Urothelium cell line (cell line): ENCODE measurements around the gene PPP1R14D.

Experiments used
- DNase-seq: peaks from one replicate; pipeline ENCODE4 v3.0.0; 2011; ENCODE audit warnings: low spot score, mixed read lengths
- FAIRE-seq: peaks from 2 replicates; lab custom pipeline; 2011; peaks lifted over from hg19 to GRCh38; lab: Jason Lieb, UNC

PPP1R14D gene

DNA sequence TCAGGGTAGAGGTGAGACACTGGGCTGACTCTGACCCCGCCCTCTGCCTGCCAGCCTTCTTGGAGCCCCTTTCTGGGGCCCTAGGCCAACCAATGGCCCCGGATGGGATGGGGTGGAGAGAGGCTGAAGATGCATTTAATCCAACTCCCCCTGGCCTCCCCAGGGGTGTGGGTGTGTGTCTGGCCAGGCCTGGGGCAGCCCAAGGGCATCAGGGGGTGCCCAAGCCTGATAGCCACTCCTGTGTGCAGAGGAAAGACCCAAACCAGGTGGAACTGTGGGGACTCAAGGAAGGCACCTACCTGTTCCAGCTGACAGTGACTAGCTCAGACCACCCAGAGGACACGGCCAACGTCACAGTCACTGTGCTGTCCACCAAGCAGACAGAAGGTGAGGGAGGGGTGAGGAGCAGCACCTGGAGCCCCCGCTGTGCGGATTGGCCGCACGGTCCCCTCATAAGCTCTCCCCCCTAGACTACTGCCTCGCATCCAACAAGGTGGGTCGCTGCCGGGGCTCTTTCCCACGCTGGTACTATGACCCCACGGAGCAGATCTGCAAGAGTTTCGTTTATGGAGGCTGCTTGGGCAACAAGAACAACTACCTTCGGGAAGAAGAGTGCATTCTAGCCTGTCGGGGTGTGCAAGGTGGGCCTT, 24.9 kb upstream of the PPP1R14D start:
- DNase-seq (no peak), FAIRE-seq (no peak)

DNA sequence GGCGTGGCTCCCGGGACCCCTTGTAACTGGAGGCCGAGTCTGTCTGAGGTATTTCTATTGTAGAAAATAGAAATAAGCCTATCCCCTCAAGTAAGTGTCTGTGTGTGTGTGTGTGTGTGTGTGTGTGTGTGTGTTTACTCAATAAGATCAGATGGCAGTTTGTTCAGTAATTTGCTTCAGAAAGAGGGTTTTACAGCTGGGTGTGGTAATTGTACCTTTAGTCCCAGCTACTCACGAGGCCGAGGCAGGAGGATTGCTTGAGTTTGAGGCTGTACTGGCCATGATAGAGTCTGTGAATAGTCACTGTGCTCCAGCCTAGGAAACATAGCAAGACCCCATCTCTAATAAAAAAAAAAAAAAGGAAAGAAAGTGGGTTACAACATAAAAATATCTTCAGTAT, 24.0 kb upstream of the PPP1R14D start:
- no peak for FAIRE-seq
- DNase-seq, result no peak

DNA sequence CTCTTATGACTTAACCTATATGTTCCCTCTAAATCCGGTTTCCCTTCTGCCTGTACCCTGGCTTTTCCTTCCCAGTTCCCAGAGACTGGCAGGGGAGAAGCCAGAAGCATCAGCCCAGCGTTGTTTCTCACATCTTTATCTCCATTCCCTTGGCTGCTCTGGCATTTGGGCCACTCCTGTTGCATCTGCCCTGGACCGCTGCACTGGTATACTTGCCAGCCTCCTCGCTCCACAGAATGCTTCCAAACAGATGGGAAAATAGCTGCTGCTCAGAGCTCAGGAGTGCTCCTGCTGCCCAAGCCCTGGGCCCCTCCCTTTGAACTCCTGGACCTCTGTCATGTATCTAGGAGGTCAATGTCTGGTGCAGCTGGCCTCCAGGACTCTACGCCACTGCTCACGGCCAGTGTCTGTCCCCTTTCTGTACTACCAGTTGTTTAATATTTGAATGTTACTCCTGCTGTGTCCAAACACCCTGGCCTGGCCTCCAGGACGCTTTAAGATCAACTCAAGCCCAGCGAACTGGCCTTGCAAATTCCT, 22.1 kb upstream of the PPP1R14D start:
- DNase-seq, result no peak
- FAIRE-seq, result no peak

DNA sequence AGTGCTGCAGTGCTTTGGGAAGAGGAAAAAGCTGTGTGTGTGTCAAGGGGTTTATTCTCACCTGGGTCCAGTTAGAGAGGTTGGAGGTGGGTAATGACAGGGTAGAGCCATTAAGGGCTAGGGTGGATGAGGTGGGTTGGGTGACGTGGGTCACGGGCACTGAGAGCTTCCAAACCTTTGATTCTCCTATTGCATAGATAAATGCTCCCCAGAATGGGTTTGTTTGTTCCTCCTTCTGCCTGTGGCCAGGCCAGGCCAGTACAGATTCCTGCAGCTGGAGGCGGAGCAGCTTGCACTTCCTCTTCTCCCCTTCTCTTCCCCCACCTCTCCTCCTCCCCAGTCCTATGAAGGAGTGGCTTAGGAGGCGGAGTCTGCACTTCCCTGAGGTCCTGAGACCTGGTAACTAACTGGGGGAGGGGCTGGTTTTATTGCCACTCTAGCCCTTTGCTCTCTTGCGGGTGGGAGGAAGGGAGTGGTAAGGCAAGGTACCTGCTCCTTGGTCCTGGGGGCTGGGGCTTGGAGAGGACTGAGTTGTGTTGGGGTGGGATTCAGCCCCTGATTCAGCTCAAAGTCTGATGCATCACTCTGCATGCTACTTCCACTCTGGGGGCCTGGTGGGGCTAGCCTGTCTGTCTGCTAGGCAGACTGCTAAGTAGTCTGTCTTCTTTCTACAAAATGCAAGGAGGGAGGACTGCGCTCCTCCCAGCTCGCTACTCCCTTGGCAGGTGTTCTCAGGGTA, 18.9 kb upstream of the PPP1R14D start:
- FAIRE-seq (no peak), DNase-seq (peak; percentile 77)

DNA sequence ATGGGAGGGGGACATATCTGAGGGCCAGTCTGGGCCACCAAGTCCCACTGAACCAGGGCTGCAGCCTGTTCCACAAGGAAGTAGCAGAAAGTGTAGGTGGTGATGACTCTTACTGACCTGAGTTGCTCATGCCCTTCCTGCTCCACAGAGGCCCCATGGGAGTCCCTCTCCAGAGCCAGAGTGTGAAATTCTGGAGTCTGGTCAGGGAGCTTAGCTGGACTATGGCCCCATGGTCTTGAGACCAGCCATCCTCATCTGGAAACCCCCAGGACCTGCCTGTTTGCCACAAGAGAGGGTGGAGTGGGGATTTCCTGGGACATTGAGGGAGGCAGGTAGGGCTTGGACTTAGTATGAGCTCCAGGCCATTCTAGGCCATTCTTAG, 18.3 kb upstream of the PPP1R14D start:
- FAIRE-seq, result no peak
- DNase-seq, result no peak

DNA sequence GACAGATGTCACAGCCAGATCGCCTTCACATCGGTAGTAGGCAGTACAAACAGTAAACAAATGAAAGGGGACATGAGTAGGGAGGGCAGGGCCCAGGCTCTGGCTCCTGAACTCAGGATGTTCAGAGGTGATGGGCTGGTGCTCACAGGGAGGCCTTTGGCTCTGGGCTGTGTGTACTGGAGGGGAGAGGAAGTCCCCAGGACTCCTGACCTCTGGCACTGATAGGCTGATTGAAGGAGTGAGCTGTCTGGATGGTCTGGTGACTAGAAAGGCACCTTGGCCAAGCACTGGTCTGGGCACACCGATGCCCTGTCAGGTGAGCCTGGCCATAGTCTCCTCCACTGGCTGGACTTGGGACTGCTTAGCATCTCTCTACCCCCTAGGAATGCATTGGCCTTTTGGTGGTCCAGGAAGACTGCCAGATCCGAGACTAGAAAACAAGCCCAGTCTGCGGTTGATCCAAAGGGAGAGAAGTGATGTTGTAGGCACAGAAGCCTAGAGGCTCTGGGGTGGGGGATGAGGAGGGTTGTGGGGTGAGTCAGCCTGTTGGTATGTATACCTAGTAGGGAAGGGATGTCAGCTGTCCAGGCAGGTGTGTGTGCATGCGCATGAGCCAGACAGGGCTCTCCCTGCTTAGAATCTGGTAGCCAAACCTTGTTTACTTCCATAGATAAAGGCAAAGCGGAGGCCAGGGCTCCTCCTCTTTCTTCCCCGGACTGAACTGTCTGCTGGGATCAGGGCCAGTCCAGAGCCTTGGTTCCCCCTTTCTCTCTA, 17.2 kb upstream of the PPP1R14D start:
- peak; percentile 90 for DNase-seq

DNA sequence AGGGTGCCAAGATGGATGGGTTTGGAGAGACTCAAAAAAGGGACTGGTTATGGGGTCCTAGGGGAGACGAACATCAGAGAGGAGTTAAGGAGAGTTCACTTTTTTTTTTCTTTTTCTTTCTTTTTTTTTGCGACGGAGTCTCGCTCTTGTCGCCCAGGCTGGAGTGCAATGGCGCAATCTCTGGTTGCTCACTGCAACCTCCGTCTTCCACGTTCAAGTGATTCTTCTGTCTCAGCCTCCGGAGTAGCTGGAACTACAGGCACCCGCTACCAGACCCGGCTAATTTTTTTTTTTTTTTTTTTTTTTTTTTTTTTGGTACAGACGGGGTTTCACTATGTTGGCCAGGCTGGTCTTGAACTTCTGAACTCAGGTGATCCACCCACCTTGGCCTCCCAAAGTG, 16.5 kb upstream of the PPP1R14D start:
- no peak for DNase-seq
- FAIRE-seq, result no peak

More for the DNA sequence above, 17.2 kb upstream of the PPP1R14D start:
- FAIRE-seq, result no peak

DNA sequence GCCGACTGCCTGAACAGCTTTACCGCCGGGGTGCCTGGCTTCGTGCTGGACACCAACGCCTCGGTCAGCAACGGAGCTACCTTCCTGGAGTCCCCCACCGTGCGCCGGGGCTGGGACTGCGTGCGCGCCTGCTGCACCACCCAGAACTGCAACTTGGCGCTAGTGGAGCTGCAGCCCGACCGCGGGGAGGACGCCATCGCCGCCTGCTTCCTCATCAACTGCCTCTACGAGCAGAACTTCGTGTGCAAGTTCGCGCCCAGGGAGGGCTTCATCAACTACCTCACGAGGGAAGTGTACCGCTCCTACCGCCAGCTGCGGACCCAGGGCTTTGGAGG, 16.2 kb upstream of the PPP1R14D start:
- DNase-seq, result no peak
- no peak for FAIRE-seq

DNA sequence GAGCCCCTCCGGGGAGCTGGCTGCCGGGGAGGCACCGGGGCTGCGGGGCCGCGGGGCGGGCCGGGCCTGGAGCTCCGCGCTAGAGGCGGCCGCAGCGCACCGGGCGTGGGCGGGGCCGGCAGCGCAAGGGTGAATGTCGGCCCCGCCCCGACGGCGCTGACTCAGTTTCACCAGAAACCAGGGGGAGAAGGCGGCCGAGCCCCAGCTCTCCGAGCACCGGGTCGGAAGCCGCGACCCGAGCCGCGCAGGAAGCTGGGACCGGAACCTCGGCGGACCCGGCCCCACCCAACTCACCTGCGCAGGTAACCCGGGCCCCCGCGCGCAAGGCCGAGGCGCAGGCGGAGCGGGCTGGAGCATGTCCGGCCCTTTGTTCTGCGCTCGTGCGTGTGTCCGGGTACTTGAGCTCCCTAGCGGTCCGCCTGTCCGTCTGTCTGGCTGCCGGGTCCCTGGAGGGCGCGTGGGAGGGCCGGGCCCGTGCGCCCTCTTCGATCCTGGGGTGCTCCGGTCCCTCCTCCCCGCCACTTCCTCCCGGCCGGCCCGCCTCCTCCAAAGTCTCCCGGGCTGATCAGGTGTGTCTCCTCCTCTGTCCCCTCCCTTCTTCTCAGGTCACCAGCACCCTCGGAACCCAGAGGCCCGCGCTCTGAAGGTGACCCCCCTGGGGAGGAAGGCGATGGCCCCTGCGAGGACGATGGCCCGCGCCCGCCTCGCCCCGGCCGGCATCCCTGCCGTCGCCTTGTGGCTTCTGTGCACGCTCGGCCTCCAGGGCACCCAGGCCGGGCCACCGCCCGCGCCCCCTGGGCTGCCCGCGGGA, 15.6 kb upstream of the PPP1R14D start, which contains the start of gene SPINT1:
TSS of gene SPINT1 (plus strand) at position 164 of the 811 bp plus-strand sequence. CDS start at position 671, 507 bp downstream.
- DNase-seq (no peak), FAIRE-seq (no peak)

DNA sequence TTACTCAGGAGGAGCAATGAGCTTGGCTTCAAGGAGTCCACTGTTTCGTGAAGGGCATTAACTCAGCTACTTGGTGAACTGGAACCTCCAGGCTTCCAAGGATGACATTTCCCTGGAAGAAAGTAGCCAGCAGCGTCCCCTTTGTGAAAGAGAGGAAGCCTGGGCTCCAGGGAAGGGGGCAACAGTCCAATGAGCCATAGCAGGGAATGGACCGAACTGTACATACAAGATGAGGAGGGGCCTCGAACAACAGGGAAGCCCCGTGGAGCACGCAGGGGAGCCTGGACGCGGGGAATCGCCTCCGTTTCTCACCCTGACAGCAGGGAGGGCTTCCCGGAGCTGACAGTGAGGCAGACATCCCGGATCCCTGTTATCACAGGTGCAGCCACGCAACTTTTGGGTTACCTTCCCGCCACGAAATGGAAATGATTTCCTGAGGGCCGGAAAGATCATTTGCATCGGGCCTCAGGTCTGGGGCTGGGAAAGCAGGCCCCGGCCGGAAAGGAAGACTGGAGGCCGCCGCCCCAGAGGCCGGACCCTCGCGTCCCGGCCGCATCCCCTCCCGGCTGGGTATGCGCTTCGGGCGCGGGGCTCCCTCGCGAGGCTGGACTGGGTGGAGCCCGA, 14.9 kb upstream of the PPP1R14D start:
- DNase-seq (no peak), FAIRE-seq (no peak)

DNA sequence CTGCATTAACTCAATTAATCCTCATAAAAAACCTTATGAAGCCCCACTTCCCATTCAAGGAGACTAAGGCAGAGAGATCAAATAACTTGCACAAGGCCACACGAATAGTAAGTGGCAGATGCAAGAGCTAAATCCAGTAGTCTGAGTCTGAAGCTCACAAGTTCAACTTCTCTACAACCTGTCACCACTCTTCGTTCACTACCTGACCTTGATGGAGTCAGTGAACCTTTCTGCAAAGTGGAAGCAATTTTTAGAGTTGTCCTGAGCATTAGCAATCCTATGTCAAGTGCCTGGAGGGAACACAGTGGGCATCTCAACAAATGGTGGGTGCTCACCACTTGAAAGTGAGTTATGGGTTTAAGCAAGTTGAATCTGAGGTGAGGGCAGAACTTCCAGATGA, 13.2 kb upstream of the PPP1R14D start:
- DNase-seq, result no peak
- no peak for FAIRE-seq

DNA sequence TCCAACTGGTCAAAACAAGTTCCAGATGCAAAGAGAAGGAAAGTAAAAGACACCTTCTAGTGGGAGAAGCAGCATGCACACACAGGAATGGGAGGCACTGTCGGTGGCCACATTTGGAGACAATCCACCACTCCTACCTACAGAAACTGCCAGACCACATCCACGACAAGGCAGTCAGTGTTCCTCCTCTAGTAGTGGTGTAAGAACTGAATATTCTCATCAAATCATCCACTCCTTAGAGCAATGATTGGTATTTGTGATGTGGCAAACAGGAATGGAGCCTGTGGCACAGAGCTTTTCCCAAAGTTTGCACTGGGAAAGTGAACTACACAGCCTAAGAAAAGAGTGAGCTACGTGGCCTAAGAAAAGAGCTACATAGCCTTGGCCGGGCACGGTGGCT, 10.2 kb upstream of the PPP1R14D start:
- no peak for DNase-seq
- no peak for FAIRE-seq

DNA sequence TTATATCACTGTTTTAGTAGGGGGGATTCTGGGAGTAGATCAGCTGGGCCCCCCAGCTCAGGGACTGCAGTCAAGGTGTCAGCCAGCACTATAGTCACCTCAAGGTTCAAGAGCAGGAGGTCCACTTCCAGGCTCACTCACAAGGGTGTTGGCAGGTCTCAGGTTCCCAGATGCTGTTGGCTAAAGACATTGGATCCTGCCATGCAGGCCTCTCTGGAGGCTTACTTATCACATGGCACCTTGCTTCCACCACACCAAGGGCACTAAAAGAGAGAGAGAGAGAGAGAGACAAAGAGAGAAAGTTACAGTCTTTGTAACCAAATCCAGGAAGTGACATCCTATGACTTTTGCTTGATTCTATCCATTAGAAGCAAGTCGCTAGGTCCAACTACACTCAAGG, 7.5 kb upstream of the PPP1R14D start:
- DNase-seq, result no peak
- FAIRE-seq, result no peak

DNA sequence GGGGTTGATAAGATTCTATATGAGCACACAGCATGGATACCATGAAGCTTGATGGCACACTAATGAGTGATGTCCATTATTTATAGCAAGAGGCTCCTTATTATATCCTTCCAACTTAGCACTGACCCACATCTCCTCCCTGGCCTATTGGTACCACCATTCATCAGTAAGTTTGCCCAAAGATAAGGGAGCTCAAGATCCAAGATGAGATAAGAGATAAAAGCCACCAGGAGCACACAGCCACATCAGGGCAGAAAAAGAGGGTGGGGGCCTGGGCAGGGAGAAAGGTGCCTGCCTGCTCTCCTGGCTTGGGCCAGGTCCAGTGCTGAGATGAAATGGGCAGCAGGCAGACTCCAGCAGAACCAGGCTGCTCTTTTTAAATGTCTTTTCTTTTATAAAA, 4.4 kb upstream of the PPP1R14D start:
- FAIRE-seq, result no peak
- DNase-seq, result no peak

DNA sequence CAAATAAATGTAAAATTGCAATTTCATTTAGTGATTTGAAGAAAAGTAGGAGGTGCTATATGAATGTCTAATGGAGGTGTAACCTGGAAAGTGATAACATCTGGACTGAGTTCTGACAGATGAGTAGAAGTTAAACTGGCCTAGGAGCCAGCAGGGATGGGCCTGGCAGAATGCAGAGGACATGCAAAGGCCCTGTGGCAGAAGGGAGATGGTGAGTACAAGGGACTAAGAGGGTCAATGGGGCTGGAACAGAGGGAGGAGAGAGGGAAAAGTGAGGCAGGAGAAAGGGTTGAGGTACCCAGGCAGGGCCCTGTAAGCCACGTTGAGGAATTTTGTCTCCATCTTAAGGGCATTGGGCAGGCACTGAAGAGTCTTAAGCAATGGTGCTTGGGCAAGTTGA, 3.4 kb upstream of the PPP1R14D start:
- FAIRE-seq, result no peak
- DNase-seq, result no peak

DNA sequence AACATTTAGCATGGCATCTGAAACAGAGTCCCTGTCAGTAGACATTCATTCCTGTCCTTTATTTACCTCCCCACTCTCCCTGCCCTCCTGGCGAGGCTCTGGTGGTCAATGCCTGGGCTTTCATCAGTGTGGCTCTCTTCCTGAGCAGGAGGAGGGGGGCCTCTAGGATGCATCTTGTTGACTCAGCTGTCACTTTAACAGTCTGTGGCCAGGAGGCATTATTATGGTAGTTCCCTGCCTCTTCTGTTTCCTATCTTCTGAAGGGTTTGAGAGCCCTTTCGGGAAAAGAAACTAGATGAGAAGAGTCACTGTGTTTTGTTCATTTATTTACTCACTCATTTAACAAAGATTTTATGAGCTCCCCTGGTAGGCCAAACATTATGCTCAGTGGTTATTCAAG, 2.4 kb upstream of the PPP1R14D start:
- no peak for FAIRE-seq
- DNase-seq, result no peak

DNA sequence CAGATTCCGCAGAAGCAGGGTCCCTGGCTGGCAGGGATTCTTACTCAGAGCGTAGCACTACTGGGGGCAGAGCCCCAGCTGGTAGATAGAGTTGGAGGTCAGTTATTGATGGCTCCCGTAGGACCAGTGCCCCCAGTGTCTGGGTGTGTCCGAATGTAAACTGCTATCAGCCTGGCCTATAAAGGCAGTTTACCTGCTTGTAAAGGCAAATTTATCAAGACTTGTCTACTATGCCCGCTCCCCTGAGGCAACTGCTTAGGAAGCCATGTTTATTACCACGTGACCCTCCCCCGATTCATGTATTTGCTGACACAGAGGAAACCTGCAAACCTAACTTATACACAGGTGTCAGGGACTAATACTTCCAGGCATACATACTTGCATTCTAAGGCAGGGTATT, 607 bp upstream of the PPP1R14D start:
- FAIRE-seq, result no peak

DNA sequence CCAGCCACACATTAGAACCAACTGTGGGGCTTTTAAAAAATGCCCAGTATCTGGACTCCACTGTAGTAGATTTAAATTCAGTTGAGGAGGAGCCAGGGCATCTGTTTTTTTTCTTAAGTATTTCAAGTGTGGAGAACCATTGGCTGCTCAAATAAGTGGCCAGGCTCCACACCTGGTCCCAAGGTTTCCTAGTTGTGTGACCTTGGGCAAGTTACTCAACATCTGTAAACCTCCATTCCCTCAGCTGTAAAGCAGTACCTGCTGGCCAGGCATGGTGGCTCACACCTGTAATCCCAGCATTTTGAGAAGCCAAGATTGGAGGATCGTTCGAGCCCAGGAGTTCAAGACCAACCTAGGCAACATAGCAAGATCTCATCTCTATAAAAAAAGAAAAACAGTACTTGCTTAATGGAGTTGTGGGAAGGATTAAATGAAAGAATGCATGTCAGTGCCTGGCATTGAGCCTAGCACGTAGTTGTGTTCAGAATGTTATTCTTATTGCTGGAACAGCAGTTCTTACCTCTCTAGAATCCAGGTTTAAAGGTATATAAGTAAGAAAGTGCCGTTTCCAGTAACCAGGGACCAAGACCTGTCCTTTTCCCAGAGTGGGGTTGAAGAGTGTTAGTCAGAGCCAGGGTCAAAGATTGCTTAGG, 2.0 kb downstream of the PPP1R14D start:
- DNase-seq (no peak), FAIRE-seq (no peak)

More for the DNA sequence above, 607 bp upstream of the PPP1R14D start:
- no peak for DNase-seq

DNA sequence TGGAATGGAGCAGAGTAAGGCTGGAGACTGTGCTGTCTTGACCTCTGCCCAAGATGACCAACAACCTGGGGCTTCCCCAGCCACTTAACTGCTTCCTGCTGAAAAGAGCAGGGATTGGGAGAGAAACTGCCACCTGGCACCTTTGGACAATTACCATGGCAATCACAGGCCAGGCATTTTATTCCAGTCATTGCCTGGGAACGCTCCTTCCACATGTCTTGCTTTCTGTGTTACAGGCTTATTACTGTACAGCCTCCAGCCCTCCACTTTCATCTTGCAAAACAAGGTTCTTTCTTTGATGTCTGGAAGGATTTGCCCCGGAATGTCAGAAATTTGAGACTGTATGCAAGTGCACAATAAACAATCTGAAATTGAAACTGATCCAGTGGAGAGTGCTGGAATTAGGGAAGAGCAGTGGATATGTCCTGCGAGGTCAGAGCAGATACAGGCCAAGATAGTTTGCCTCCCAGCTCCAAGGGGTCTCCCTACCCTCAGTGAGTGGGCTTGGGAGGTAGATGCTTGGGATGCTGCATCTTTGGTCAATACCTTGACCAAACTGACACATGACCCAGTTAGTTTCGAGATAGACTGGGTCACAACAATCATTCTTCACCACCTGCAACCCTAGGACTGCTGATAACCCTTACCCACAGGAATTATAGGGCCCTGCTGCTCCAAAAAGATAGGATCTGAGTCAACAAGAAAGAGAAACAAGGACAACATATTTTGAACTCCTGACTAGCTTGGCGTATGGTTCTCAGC, 2.7 kb downstream of the PPP1R14D start:
- DNase-seq (no peak), FAIRE-seq (no peak)
